Activated CD4-positive, alpha-beta T cell treated with anti-CD3 and anti-CD28 coated beads, Interleukin-2, amount 50 U/mL, for 48 hours (primary cell): ENCODE results near the gene TSPAN17.
"Not testable (repeated sequence)": the region's sequence is repeated elsewhere in the genome, so short reads cannot be mapped to it uniquely, and the experiment has no call there.

Experiments
- DNase-seq, 2 experiments: peaks; one replicate each; pipeline ENCODE4 v3.0.0-alpha.2; 2020

The TSPAN17 gene, protein sequence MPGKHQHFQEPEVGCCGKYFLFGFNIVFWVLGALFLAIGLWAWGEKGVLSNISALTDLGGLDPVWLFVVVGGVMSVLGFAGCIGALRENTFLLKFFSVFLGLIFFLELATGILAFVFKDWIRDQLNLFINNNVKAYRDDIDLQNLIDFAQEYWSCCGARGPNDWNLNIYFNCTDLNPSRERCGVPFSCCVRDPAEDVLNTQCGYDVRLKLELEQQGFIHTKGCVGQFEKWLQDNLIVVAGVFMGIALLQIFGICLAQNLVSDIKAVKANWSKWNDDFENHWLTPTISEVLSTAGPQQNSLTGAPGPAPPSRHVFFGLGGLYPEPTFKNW

GRCh38 chr5:176647030-176647842, at the start of gene TSPAN17:
TSPAN17 (plus strand) TSS chr5:176647484; CDS start chr5:176647616, 132 bp downstream.
- peak; percentile 100 for DNase-seq

- not testable (repeated sequence) for DNase-seq
Measured at GRCh38 chr5:176599749-176600430, 47.4 kb upstream of the TSPAN17 start.

DNA sequence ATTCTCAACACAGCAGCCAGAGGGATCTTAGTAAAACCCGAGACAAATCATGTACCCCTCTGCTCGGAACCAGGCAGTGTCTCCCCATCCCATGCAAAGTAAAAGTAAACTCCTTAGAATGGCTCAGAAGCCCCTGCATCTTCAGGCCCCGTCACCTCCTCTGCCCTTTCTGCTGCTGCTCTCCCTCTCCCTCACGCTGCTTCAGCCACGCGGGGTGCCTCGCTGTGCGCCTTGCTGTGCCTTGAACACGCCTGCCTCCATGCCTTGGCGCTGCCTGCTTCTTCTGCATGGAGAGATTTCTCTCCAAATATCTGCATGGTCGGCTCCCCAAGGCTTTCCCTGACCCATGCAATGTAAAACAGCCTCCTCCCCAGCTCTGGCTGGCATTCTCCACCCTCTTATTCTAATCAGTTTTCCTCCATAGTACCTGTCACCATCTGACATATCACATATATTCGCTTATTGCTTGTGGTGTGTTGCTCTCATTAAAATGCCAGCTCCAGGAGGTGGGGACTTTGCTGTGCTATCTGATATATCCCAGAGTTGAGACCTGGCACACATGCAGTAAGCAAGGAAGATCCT, 45.3 kb upstream of the TSPAN17 start:
- no peak for DNase-seq

DNA sequence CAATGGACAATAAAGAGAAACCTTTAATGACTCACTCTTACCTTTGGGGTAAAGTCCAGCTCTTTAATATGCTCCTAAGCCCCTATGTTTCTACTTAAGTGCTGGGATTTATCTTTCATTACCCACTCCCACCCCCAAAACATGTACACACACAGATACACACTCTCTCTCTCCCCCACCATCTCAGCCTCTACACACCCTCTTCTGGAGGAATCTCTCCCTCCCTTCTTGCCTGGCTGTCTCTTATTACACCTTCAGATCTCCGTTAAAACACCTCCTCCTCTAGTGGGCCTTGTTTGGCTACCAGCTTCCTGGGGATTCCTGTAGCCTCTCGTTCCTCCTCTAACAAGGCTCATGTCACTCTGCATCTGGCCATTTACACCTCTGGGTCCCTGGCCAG, 44.2 kb upstream of the TSPAN17 start:
- DNase-seq = no peak

DNA sequence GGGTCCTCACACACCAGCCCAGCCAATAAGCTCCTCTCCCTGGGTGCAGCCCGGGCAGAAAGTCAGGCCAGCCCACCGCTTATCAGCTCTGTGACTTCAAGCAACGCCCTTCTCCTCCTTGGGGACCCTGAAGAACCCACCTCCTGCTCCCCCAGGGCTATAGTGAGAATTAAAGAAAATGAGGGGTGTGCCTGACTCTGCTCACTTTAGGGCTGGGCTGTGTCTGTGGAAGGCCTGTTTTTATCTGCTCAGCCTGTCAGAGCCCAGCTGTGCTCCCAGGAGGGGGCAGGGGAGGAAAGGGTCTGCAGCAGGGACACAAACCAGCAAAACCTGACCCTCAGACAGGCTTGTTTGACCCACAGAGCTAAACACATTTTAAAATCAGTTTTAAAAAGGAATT, 41.3 kb upstream of the TSPAN17 start:
- no peak for DNase-seq

DNA sequence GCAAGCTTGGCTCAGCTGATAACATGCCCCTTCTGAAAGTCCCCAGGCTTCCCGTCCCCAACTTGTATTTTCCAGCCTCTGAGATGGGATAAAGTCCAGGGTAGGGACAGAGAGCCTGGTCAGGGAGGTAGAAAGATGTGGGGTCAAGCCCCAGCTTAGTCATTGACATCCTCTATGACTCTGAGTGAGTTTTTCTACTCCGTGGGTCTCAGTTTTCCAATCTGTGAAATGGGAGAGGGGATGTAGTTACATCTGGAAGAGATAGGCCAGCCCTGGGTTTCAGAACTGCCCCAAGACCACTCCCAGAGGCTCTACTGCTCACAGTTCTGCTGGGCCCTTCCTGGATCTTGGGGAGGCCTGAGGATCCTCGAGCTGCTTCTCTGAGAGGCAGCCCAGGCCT, 40.4 kb upstream of the TSPAN17 start:
- DNase-seq = no peak

- no peak for DNase-seq
Measured at GRCh38 chr5:176608142-176608705, 39.1 kb upstream of the TSPAN17 start.

GRCh38 chr5:176608937-176609723, 38.2 kb upstream of the TSPAN17 start:
- peak; percentile 30 to 41 for DNase-seq

DNA sequence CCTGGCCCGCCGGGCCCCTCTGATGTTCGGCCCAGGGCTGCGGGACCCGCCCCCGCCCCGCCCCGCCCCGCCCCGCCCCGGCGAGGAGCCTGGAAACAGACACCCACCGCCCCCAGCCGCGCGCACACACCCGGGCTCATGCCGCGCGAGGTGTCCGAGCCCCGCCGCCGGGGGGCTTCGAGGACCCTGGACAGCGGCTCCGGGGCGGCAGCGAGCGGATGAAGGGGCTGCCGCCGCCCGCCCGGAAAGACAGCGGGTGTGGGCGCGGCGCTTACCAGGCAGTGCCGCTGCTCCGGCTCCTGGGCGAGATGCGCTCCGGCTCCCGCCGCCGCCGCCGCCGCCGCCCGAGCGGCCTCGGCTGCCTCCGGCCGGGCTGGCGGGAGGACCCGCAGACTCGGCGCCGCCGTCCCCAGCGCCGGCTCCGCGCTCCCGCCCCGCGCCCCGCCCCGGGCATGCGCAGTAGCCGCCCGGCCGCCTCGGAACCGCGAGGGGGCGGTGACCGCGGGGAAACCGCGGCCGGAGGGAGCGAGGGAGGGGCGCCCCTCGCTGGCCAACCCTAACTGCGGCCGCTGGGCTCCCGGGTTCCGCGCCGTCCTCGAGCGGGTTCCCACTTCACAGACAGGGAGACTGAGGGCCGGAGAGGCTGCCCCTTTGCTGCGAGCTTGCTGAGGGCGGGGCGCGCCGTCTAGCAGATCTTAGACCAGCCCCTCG, 37.4 kb upstream of the TSPAN17 start, which contains the start of gene GPRIN1:
GPRIN1 (minus strand) TSS at position 433 of the 711 bp plus-strand sequence. CDS start 10,322 bp downstream, outside the sequence.
- peak; percentile 64 to 70 for DNase-seq

DNA sequence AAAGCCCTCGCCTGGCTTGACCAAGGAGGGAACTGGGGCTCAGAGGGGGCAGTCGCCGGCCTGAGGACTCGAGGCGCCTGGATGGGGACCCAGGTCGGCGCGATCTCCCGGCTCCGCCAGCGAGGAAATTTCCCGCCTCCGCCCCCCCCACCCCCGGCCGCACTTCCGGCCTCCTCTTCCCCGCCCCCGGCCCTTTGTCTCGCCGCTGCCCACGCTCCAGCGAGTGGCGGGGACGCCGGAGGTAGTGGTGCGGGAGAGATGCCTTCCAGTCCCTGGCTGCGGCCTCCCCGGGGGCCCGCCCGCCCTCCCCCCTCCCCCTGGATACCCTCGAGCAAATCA, 36.9 kb upstream of the TSPAN17 start:
- no peak for DNase-seq

GRCh38 chr5:176611435-176611834, 35.8 kb upstream of the TSPAN17 start:
- DNase-seq = peak; percentile 71 to 78

DNA sequence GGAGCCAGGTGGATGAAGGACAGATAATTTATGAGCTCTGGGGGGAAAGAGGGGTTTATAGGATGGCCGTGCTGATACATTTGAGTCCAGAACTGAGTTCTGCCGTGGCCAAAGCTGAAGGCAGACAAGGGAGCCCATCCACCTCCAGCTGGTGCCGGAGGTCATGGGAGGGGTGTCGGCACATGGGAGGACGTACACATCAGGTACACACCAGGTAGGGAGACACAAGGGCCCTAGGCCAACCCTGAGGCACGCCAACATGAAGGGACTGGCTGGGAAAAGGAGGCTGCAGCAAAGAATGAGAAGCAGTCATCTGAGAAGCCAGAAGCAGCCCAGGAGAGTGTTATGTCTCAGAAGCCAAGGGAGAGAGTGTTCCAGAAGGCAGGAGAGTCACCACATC, 35.3 kb upstream of the TSPAN17 start:
- DNase-seq = no peak

DNA sequence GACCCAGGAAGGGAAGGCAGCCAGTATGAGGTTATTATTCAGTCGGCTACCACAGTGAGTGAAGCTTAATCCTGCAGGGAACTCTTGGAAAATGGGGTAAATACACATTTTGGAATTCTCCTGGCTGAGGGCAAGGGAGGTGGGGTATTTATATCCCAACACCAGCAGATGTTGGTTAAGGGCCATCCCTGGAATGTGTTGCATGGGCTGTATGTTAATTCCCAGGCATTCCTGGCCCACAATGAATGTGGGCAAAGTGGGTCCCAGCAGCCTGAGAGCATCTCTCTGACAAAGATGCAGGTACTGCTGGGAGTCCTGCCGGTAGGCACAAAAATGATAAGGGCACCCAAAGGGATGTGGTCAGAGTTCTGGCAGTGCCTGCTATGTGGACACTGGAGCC, 34.4 kb upstream of the TSPAN17 start:
- DNase-seq = no peak

GRCh38 chr5:176614805-176615478, 32.3 kb upstream of the TSPAN17 start:
- DNase-seq = no peak

- DNase-seq = no peak
Measured at GRCh38 chr5:176616511-176616910, 30.8 kb upstream of the TSPAN17 start.

GRCh38 chr5:176618783-176619182, 28.5 kb upstream of the TSPAN17 start:
- DNase-seq = no peak

DNA sequence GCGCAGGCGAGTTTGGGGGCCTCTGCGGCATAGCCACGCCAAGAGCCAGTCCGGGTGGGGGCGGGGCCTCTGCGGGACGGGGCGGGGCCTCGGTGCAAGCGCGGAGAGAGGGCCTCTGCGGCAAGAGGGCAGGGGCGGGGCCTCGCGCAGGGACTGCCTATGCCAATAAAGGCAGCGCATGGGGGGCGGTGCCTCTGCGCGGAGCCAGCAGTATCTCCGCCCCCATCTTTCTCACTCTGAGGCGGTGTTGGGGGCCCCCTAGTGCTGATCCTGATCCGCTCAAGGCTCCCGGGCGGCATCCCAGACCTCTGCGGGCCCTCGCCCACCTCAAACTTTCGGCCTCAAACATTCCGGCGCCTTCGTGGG, 28.1 kb upstream of the TSPAN17 start:
- DNase-seq = peak; percentile 83 to 86

DNA sequence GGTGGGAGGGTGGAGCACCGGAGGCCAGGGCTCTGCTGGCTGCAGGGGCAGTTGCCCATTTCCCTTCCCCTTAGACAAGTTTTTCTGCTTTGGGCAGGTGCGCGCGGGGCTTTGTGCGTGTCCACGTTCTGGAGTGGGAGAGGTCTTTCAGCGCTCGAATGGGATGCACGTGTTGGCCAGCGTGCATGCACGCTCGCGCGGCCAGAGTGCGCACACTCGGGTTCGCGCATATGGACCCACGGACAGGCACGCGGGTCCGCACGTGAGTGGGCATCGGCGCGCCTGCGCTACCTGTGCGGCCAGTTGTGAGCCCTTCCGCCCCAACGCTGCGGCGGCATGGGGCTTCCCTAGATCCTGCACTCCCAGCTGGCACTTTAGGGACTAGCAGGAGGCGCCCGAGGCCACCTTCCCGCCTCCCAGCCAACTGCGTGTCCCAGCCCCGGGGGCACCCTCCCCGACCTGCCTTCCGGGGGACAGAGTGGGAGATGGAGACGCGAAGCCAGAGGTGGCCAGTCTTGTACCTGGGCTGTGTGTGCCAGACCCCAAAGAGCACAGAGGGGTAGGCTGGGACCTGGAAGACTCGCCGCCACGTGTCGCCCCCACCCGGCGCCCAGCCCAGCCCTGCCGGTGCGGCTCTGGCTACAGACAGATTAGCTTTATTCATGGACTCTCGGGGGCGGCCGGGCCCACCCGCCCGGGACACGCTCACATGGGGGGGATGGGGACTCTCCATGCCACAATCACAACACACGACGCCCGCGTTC, 27.5 kb upstream of the TSPAN17 start:
- DNase-seq = no peak

- DNase-seq = no peak
Measured at GRCh38 chr5:176620333-176620981, 26.8 kb upstream of the TSPAN17 start.
